Esophagus muscularis mucosa (tissue), 3 donors: ENCODE results near the gene ITSN2.

ENCODE experiments used
- CTCF ChIP-seq, 3 experiments: fragments of 200-600 bp in 2 of 3; fragments of 450-650 bp in 1 of 3; sonication (generic) in 2 of 3; IDR thresholded peaks; one replicate each; pipeline ENCODE4 v1.5.1; 2017 to 2019; ENCODE audit warnings: antibody characterized with exemption in 3 of 3, mild to moderate bottlenecking in 2 of 3, moderate library complexity in 1 of 3
- POLR2A ChIP-seq: fragments of 450-650 bp; IDR thresholded peaks from one replicate; pipeline ENCODE4 v1.6.1; 2017; ENCODE audit warnings: antibody characterized with exemption, moderate library complexity, mild to moderate bottlenecking, low read depth
- POLR2AphosphoS5 ChIP-seq, 2 donors: sonication (generic); formaldehyde crosslinking; IDR thresholded peaks; one replicate each; pipeline ENCODE4 v1.6.1; 2017; ENCODE audit warnings: antibody characterized with exemption in 2 of 2

DNA sequence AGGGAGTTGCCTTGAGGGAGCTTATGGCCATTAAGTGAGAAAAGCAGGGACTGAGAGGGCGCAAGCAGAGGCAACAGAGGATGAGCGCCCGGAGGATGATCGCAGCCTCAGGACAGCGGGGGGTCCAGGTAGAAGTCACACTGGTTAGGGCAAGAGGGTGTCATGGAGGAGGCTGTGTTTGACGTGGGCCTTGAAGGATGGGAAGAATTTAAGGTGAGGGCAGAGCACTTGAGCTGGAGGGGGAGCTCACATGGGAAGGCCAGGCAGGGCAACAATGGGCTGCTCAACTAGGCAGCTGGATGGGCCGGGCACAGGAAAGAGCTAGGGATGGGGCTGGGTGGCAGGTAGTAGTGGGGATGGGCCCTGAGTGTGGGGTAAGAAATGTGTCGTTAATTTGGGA lies 153.6 kb downstream of the ITSN2 start:
- no peak for TF ChIP-seq CTCF (IDR thresholded peaks at IDR 0.05)
- no peak for TF ChIP-seq POLR2A
- TF ChIP-seq POLR2AphosphoS5 (IDR thresholded peaks at IDR 0.05), result no peak
